ENCODE results near the gene ASB10.

- TF ChIP-seq POLR2A (IDR thresholded peaks at IDR 0.05; ENCODE audit: low read depth, low read length) (no peak), TAF1 (IDR thresholded peaks at IDR 0.05; ENCODE audit: low read depth, low read length) (no peak)
Observed at GRCh38 chr7:151231080-151231479, 44.0 kb upstream of the ASB10 start.
